22Rv1 (cell line): ENCODE results near the gene CUEDC1.

Source experiments
- CTCF ChIP-seq: fragments of 450-650 bp; IDR thresholded peaks from 2 replicates; pipeline ENCODE4 v1.5.1; 2017; ENCODE audit warnings: mild to moderate bottlenecking
- ZFX ChIP-seq: fragments of 450-650 bp; IDR thresholded peaks from 2 replicates; pipeline ENCODE4 v1.6.1; 2017; ENCODE audit warnings: antibody characterized with exemption, borderline replicate concordance

GRCh38 chr17:57911834-57912673 is 43.2 kb downstream of the CUEDC1 start:
- TF ChIP-seq CTCF = no peak
- TF ChIP-seq ZFX = no peak
